Right cardiac atrium (tissue), 5 donors: ENCODE results near the gene HOXB4. TPM values are rescaled to one million over a fixed set of nuclear protein-coding genes. Genes with fewer than 3 reads are reported as not detected.
A peak's percentile ranks its signal among the peaks of the same experiment; 100 is the strongest.

Source experiments
- ATAC-seq, 2 donors: fragments of 200-7000 bp; cut with Tn5 transposase; one replicate each; pipeline versions ENCODE4 v1.8.0 to v1.9.1; 2020; ENCODE audit warnings: moderate library complexity in 2 of 2, mild to moderate bottlenecking in 1 of 2
- DNase-seq, 3 donors: peaks; one replicate each; pipeline ENCODE4 v3.0.0-alpha.2; 2020
- H3K27ac ChIP-seq: one replicate; pipeline ENCODE4 v1.5.1; 2013; ENCODE audit warnings: mild to moderate bottlenecking, low read length, control low read depth, moderate library complexity
- H3K27me3 ChIP-seq: one replicate; pipeline ENCODE4 v1.6.1; 2013; ENCODE audit not compliant: control insufficient read depth, insufficient read depth
- H3K4me1 ChIP-seq: one replicate; pipeline ENCODE4 v1.6.1; 2013; ENCODE audit warnings: low read length; ENCODE audit not compliant: control insufficient read depth, insufficient read depth
- H3K4me3 ChIP-seq: one replicate; pipeline ENCODE4 v1.5.1; 2013; ENCODE audit warnings: low read length, control low read depth
- H3K9me3 ChIP-seq: one replicate; pipeline ENCODE4 v1.6.1; 2013; ENCODE audit warnings: low read length; ENCODE audit not compliant: control insufficient read depth
- WGBS: extraction: QIAGEN DNeasy Blood & Tissue Kit; methylation state at CpG from one replicate; pipeline ENCODE4 v1.1.7; 2013; 5-methylcytosine and 5-hydroxymethylcytosine counted together
- intact Hi-C, 4 donors: fragments of 100-400 bp; cut with DNase I; formaldehyde crosslinking; loops; one replicate each; pipeline versions ENCODE4 v1.11.0 to v1.14.0; 2022 to 2023
- polyA plus RNA-seq: library from polyadenylated mRNA; stranded (reverse); fragments of 200-250 nt; gene quantifications from one replicate; pipeline ENCODE4 v1.2.3, GENCODE V29; 2013
- total RNA-seq, 4 donors: library from RNA; stranded (reverse); fragmentation: NEBNext Ultra II Directional; extraction: Animal tissue kit (Norgen Biotek cat#: 25700); gene quantifications; one replicate each; pipeline ENCODE4 v1.2.1, GENCODE V29; 2021
- donor health status: healthy with polysubstance abuse.
- donor health status: DM: no; HTN: yes; CAD: no.
- donor health status: DM: no; HTN: no; CAD: no.
- donor health status: DM: no; HTN: yes; CAD: no; lungs with severe emphysema.
- donor health status: DM: yes; HTN: yes; CAD: no.

The HOXB4 gene
- total and polyA plus RNA-seq, 5 donors = 0.38 to 1.1 (median 0.61) TPM

- Histone ChIP-seq H3K9me3 (no peaks in the 10 kb centered on the region), H3K4me1 (no peaks in the 10 kb centered on the region), H3K27ac (no peak overlapping the region), H3K4me3 (peak overlapping the region; percentile 68), H3K27me3 (no peaks in the 10 kb centered on the region)
- intact Hi-C loops = no loop called here
- ATAC-seq = no peak
- DNase-seq = no peak
- 24% methylated on average over 34 of the region's 34 CpGs for WGBS
These were observed 8.5 kb upstream of the HOXB4 start for GRCh38 chr17:48586355-48587258.

DNA sequence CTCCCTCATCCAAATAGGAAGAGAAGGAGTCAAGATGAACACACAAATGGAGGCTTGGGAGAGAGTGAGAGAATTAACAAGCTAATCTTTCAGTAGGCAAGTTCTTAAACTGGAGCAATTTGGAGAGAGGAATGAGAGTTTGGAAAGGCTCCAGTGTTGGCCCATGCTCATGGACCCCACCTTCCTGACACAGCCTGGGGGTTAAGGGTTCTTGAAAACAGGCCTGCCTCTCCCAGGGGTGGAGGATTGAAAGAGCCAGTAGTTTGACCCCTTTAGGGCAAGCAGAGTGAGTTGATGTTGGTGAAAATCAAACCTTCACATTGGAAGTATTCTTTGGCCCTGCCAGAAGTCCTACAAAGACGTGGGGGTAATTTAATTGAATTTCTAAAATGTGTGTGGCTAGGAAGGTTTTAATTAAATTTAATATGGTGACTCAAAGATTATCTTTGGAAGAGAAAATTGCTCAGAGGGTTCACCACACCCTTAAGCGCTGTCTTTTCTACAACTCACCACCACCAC, 6.1 kb upstream of the HOXB4 start:
- Histone ChIP-seq H3K27ac (no peak overlapping the region), H3K4me3 (peak overlapping the region; percentile 39), H3K4me1 (no peaks in the 10 kb centered on the region), H3K27me3 (no peaks in the 10 kb centered on the region), H3K9me3 (no peaks in the 10 kb centered on the region)
- ATAC-seq (no peak), DNase-seq (no peak)
- 44% methylated on average over 2 of the region's 2 CpGs for WGBS
- intact Hi-C loops = no loop called here

DNA sequence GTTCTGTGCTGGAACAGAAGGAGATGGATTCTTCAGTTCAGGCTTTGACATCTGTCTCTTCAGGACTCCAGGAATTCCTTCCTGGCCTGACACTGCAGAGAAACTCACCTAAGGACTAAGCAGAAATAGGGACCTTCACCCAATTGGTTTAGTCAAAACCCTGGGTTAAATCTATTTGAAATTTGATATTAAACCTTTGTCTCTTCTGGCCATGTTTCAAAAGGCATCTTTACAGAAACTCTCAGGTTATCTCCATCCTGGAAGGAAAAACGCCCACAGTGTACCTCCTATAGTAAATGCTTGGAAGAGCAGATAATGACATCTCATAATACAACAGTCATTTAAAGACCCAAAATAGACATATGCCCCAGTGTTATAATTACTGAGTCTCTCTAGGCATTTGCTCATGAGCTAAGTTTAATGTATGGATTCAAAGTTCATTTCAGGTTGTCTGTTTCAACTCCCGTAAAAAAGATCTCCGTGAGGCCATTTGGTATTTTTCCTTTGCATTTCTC, 5.6 kb upstream of the HOXB4 start:
- Histone ChIP-seq H3K9me3 (no peaks in the 10 kb centered on the region), H3K27me3 (no peaks in the 10 kb centered on the region), H3K4me1 (no peaks in the 10 kb centered on the region), H3K27ac (no peak overlapping the region), H3K4me3 (no peak overlapping the region)
- 73% methylated on average over 3 of the region's 3 CpGs for WGBS
- DNase-seq = no peak
- intact Hi-C loops = no loop called here
- no peak for ATAC-seq

DNA sequence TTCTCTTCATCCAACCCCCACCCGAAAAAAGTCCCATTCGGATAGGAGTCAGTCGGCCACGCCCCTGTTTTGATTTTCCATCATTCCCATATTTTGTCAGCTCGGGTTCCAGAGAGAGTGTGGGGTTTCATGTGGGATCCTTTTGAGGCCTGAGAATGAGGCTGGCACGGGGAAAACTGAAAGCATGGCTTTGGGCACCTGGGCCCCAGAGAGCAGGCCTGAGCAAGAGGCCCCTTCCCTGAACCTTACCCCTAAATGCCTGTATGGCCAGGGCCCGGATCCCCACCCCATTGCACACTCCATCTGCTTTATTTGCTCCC, 4.6 kb upstream of the HOXB4 start:
- WGBS = 38% methylated on average over 7 of the region's 7 CpGs
- Histone ChIP-seq H3K4me1 (no peaks in the 10 kb centered on the region), H3K27me3 (no peaks in the 10 kb centered on the region), H3K9me3 (no peaks in the 10 kb centered on the region), H3K4me3 (peak overlapping the region; percentile 22), H3K27ac (no peak overlapping the region)
- DNase-seq (no peak), ATAC-seq (no peak)
- intact Hi-C loops = no loop called here

DNA sequence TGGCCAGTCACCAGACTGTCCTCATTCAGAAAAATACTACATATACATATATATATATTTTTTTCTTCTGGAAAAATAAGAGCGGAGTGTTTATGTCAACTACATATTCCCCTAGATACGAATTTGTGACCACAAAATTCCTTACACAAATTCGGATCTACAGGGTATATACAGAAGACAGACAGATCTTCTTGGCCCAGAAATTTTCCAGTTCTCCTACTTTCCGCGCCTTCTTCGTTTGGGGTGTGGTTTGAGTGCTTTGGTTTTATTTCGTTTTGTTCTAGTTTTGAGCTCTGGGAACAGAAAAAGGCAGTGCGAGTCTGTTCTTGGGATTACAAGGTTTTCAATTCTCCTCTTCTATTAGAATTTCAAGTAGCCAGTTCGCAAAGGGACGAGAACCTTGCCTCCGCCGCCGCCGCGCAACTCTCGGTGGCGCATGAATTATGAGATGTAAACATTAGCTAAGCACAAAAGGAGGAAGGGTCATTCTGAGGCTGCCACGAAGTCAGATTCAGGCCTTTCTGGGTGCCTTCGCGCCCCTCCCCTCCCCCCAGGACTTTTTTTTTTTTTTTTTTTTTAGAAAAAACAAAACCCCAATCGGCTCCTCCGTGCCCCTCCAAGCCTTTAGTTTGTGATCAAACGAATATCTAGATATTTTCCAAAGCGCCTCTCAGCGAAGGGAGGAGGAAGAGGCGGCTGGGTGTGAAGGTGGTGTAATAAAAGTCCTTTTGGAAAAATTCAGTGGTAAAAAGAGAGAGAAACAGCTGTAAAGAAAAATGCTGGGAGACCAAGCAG, 1.8 kb upstream of the HOXB4 start:
- H3K4me1 ChIP-seq = no peaks in the 10 kb centered on the region
- H3K27me3 ChIP-seq = no peaks in the 10 kb centered on the region
- H3K9me3 ChIP-seq = no peaks in the 10 kb centered on the region
- intact Hi-C loops = loop anchor here in 1 of 4 donors (5.0 kb wide), 1 partner anchor 38 kb away; no protein-coding TSS in a partner anchor
- no peak overlapping the region for H3K4me3 ChIP-seq
- 38% methylated on average over 26 of the region's 26 CpGs for WGBS
- no peak for ATAC-seq
- DNase-seq = no peak
- H3K27ac ChIP-seq = no peak overlapping the region

DNA sequence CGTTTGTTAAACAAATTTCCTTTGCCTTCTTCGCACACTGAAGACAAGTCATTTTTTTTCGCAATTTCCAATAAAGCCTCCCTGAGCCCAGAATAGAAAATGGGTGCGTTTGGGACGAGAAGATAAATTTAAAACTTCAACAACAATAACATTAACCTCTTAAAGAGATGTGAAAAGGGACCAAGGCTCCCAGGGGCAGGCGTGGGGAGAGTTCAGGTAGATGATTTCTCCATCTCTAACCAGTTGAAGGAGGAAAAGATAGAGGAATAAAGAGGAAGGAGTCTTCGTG, 1.3 kb upstream of the HOXB4 start:
- intact Hi-C loops = loop anchor here in 1 of 4 donors (5.0 kb wide), 1 partner anchor 37 kb away; no protein-coding TSS in a partner anchor
- Histone ChIP-seq H3K4me3 (peak overlapping the region; percentile 78), H3K4me1 (no peaks in the 10 kb centered on the region), H3K27me3 (no peaks in the 10 kb centered on the region), H3K27ac (no peak overlapping the region), H3K9me3 (no peaks in the 10 kb centered on the region)
- 31% methylated on average over 7 of the region's 7 CpGs for WGBS
- no peak for ATAC-seq
- DNase-seq = no peak

DNA sequence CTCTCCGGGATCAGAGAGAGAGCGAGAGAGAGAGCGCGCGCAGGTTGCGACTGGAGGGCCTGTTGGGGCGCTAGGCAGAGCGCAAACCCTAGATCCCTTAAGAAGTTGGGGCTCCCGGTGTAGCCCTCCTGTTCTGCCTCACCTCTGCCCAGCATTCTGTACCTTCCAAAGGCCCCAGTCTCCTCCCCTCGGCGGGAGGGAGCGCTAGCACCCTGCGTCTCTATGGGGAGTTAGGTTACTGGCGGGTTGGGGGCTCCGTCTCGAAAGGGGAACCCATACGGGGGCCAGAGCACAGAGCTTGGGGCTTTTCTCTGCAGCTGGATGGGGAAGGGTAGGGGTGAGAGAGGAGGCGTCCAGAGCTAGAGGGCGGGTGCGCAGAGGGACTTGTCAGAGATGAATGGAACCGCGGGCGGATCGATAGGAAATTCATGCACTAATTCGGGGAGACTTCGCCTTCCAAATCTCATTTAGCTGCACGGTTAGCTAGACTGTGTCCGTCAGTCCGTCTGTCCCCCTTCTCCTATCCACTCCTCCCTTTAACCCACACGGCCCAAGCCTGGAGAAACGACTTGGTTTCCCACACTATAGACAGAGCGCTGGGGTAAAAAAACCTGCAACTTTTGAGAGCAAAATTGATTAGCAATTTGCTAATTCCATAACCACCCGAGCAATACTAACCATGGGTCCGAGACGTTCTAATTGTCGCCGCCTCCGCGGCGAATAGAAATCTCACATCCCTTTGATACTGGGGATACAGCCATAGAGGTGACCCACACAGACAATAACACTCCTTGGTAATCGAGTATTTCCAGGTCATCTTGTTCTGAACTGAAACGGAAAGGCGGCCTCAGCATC, 693 bp upstream of the HOXB4 start:
- peak overlapping the region; percentile 77 for H3K27ac ChIP-seq
- DNase-seq (peak in 2 of 3 donors; percentile 39 to 60), ATAC-seq (peak; percentile 3 to 10)
- H3K4me3 ChIP-seq = peak overlapping the region; percentile 78
- no peaks in the 10 kb centered on the region for H3K4me1 ChIP-seq
- WGBS = 9% methylated on average over 43 of the region's 43 CpGs
- no peaks in the 10 kb centered on the region for H3K9me3 ChIP-seq
- H3K27me3 ChIP-seq = no peaks in the 10 kb centered on the region
- intact Hi-C loops = loop anchor here in 1 of 4 donors (5.0 kb wide), 1 partner anchor 37 kb away; no protein-coding TSS in a partner anchor

- Histone ChIP-seq H3K27ac (peak overlapping the region; percentile 68), H3K27me3 (peaks cover 5% of the 10 kb centered on the region), H3K4me1 (no peaks in the 10 kb centered on the region)
These were observed 712 bp downstream of the HOXB4 start for GRCh38 chr17:48577330-48577945.

GRCh38 chr17:48576479-48577309, 1.5 kb downstream of the HOXB4 start:
- Histone ChIP-seq H3K27me3 (peaks cover 5% of the 10 kb centered on the region), H3K4me1 (no peaks in the 10 kb centered on the region), H3K4me3 (peak overlapping the region; percentile 78), H3K9me3 (no peaks in the 10 kb centered on the region), H3K27ac (peak overlapping the region; percentile 3)
- intact Hi-C loops = loop anchor here in 1 of 4 donors (5.0 kb wide), 1 partner anchor 34 kb away; no protein-coding TSS in a partner anchor
- 14% methylated on average over 43 of the region's 43 CpGs for WGBS
- DNase-seq (peak in 1 of 3 donors; percentile 36), ATAC-seq (no peak)

More at GRCh38 chr17:48577330-48577945, 712 bp downstream of the HOXB4 start:
- intact Hi-C loops = loop anchor here in 1 of 4 donors (5.0 kb wide), 1 partner anchor 35 kb away; no protein-coding TSS in a partner anchor
- ATAC-seq (no peak), DNase-seq (peak in 2 of 3 donors; percentile 52 to 69)
- no peaks in the 10 kb centered on the region for H3K9me3 ChIP-seq
- peak overlapping the region; percentile 78 for H3K4me3 ChIP-seq
- WGBS = 8% methylated on average over 19 of the region's 19 CpGs
